Epithelial cell of prostate (primary cell): ENCODE data around the gene MBP.

Experiments
- DNase-seq: peaks from one replicate; pipeline ENCODE4 v3.0.0-alpha.2; 2011; ENCODE audit warnings: low read depth, low spot score
- H3K27ac ChIP-seq: fragments of 450-650 bp; 2 replicates; pipeline ENCODE4 v1.5.1; 2017; ENCODE audit warnings: mild to moderate bottlenecking

Gene MBP

GRCh38 chr18:77151772-77152520 is 19.4 kb upstream of the MBP start:
- H3K27ac ChIP-seq = no peak overlapping the region
- no peak for DNase-seq

- no peak for DNase-seq
- H3K27ac ChIP-seq = no peak overlapping the region
These were observed 18.6 kb upstream of the MBP start for GRCh38 chr18:77151033-77151771.

- DNase-seq = no peak
- no peak overlapping the region for H3K27ac ChIP-seq
These were observed 18.0 kb upstream of the MBP start for GRCh38 chr18:77150588-77150987.

- no peak overlapping the region for H3K27ac ChIP-seq
- no peak for DNase-seq
These were observed 15.7 kb upstream of the MBP start for GRCh38 chr18:77148289-77148688.

GRCh38 chr18:77147418-77147852 is 14.9 kb upstream of the MBP start:
- no peak for DNase-seq
- H3K27ac ChIP-seq = no peak overlapping the region

- H3K27ac ChIP-seq = no peak overlapping the region
- no peak for DNase-seq
These were observed 13.9 kb upstream of the MBP start for GRCh38 chr18:77146249-77147080.

GRCh38 chr18:77145364-77145901 is 12.8 kb upstream of the MBP start:
- H3K27ac ChIP-seq = no peak overlapping the region
- DNase-seq = no peak

- DNase-seq = no peak
- H3K27ac ChIP-seq = no peak overlapping the region
These were observed 12.0 kb upstream of the MBP start for GRCh38 chr18:77144451-77145118.

- DNase-seq = no peak
- H3K27ac ChIP-seq = no peak overlapping the region
These were observed 11.5 kb upstream of the MBP start for GRCh38 chr18:77144046-77144445.

- H3K27ac ChIP-seq = no peak overlapping the region
- no peak for DNase-seq
These were observed 10.6 kb upstream of the MBP start for GRCh38 chr18:77143196-77143595.

- no peak for DNase-seq
- H3K27ac ChIP-seq = no peak overlapping the region
These were observed 9.0 kb upstream of the MBP start for GRCh38 chr18:77141401-77142118.

GRCh38 chr18:77140439-77141109 is 8.0 kb upstream of the MBP start:
- H3K27ac ChIP-seq = no peak overlapping the region
- DNase-seq = no peak

- DNase-seq = no peak
These were observed 7.4 kb upstream of the MBP start for GRCh38 chr18:77140030-77140429.

GRCh38 chr18:77139619-77140018 is 7.0 kb upstream of the MBP start:
- no peak for DNase-seq
- H3K27ac ChIP-seq = no peak overlapping the region

More at GRCh38 chr18:77140030-77140429, 7.4 kb upstream of the MBP start:
- H3K27ac ChIP-seq = no peak overlapping the region

- no peak overlapping the region for H3K27ac ChIP-seq
- DNase-seq = no peak
These were observed 5.7 kb upstream of the MBP start for GRCh38 chr18:77138270-77138669.

GRCh38 chr18:77137851-77138250 is 5.3 kb upstream of the MBP start:
- no peak overlapping the region for H3K27ac ChIP-seq
- DNase-seq = no peak

- no peak for DNase-seq
- no peak overlapping the region for H3K27ac ChIP-seq
These were observed 4.5 kb upstream of the MBP start for GRCh38 chr18:77136871-77137665.

GRCh38 chr18:77136076-77136718 is 3.6 kb upstream of the MBP start:
- H3K27ac ChIP-seq = no peak overlapping the region
- no peak for DNase-seq
